Measurements from ENCODE around the gene FEZ2.
A peak's percentile ranks its signal among the peaks of the same experiment; 100 is the strongest.

Gene FEZ2

DNA sequence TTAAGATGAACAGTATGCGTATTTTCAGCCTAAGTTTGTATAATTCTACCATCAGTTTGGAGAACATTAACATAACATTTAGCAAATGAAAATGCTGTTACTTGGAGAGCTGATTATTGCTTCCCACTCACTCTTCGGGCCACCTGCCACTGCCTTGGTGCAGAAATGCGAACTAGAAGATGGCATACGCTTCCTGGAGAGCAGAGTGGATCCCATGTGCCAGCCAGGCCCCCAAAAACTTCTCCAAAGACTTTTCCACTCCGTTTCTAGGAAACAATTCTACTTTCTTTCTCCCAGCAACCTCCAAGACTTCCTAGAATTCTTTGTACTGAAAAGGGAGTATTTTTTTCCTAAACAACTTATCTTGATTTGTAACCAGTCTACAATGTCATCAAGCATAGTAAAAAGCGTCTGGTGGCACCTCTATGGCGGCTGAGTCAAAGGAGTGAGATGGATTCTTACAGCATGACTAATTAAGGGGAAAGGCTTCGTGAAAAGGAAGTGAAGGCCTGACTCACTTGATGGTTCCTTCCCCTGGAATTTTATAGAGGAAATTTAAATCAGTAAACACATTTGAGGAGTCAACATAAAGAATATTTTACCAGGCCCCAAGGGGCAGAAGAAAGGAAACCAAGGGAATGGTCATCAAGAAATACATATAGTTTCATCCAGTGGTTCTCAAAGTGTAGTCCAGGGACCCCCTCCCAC lies 36.6 kb downstream of the FEZ2 start:
- TF ChIP-seq CTCF (IDR thresholded peaks at IDR 0.05; ENCODE audit: low read depth, low read length, missing control alignments), result no peak
- in situ Hi-C loops (cut with HindIII; ENCODE audit: low sequenced_read_pairs), result no loop called here
- H3K4me3 ChIP-seq (ENCODE audit: low read depth, low read length), result no peak overlapping the region
- DNase-seq (ENCODE audit: low read depth), result peak; percentile 49

DNA sequence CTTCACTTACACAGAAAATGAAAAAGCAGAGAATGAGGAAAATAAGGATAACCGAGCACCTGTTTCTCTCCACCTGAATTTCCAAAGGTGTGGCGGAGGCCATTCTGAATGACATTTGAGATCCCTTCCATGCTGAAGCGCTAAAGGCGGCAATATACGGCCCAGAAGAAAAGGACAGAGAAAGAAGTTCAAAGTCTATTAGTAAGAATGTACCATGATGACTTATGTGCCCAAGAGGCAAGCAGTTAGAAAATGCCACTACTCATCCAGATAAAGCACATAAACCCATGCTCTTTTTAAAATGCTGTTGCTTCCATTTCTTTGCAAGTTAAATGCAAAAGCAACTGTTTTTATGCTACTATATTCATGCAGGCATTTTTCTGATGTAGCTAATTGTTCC lies 37.2 kb downstream of the FEZ2 start:
- in situ Hi-C loops (cut with HindIII; ENCODE audit: low sequenced_read_pairs), result no loop called here
- H3K4me3 ChIP-seq (ENCODE audit: low read depth, low read length), result no peak overlapping the region
- DNase-seq (ENCODE audit: low read depth), result no peak
- TF ChIP-seq CTCF (IDR thresholded peaks at IDR 0.05; ENCODE audit: low read depth, low read length, missing control alignments), result no peak

- in situ Hi-C loops (cut with HindIII; ENCODE audit: low sequenced_read_pairs), result no loop called here
- no peak for TF ChIP-seq CTCF (IDR thresholded peaks at IDR 0.05; ENCODE audit: low read depth, low read length, missing control alignments)
- no peak overlapping the region for H3K4me3 ChIP-seq (ENCODE audit: low read depth, low read length)
- no peak for DNase-seq (ENCODE audit: low read depth)
These were observed 38.6 kb downstream of the FEZ2 start for GRCh38 chr2:36559221-36559942.

- no peak for TF ChIP-seq CTCF (IDR thresholded peaks at IDR 0.05; ENCODE audit: low read depth, low read length, missing control alignments)
- H3K4me3 ChIP-seq (ENCODE audit: low read depth, low read length), result no peak overlapping the region
- in situ Hi-C loops (cut with HindIII; ENCODE audit: low sequenced_read_pairs), result no loop called here
- no peak for DNase-seq (ENCODE audit: low read depth)
These were observed 41.1 kb downstream of the FEZ2 start for GRCh38 chr2:36556842-36557241.

DNA sequence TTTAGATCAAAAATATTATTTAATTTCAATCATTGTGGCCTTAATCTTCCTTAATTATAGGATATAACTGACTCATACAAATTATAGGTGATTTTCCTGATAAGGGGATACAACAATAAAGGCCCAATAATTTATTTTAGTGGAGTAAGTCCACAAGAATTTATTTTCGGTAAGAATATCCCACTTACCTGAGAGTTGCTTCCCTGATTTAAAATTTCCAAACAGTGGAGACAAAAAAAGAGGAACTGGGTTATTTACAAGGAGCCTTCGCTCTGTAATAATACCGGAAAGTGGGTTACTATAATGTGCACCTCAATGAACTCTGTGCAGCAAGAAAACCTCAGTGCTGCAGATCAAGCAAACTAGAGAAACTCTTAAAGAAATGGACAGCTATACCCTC lies 42.2 kb downstream of the FEZ2 start:
- no peak for TF ChIP-seq CTCF (IDR thresholded peaks at IDR 0.05; ENCODE audit: low read depth, low read length, missing control alignments)

DNA sequence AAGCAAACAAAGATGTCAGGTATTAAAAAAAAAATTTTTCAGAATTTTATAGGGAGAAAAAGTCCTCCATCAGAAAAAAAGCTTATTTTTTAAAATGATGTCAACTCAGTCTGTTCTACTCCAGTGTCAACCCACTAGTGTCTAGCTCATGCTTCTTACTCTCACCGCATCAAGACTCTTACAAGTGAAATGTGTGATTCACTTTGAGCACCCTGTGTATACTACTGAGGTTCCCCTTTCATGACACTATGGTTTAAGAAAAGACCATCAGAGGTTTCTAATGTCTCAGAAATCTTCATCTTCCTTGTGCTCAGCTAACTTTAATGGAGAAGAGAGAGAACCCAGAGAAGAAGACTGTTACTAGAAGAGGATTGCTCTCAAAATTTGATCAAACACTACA lies 43.4 kb downstream of the FEZ2 start:
- in situ Hi-C loops (cut with HindIII; ENCODE audit: low sequenced_read_pairs), result no loop called here
- DNase-seq (ENCODE audit: low read depth), result no peak
- TF ChIP-seq CTCF (IDR thresholded peaks at IDR 0.05; ENCODE audit: low read depth, low read length, missing control alignments), result no peak

More for the DNA sequence above, 42.2 kb downstream of the FEZ2 start:
- in situ Hi-C loops (cut with HindIII; ENCODE audit: low sequenced_read_pairs), result no loop called here
- no peak overlapping the region for H3K4me3 ChIP-seq (ENCODE audit: low read depth, low read length)
- no peak for DNase-seq (ENCODE audit: low read depth)

More for the DNA sequence above, 43.4 kb downstream of the FEZ2 start:
- H3K4me3 ChIP-seq (ENCODE audit: low read depth, low read length), result no peak overlapping the region

All from astrocyte of the cerebellum (primary cell).